OCI-LY3 (cell line): ENCODE measurements around the gene FZR1.
A peak's percentile ranks its signal among the peaks of the same experiment; 100 is the strongest.

Experiments
- H2AFZ ChIP-seq: fragments of 200-600, 300-600 bp; shearing (Covaris generic); 2 replicates; pipeline ENCODE4 v1.6.0; 2014; ENCODE audit warnings: antibody characterized with exemption, low read depth, low read length
- H3K27ac ChIP-seq: fragments of 200-600, 300-600 bp; sonication (generic); 2 replicates; pipeline ENCODE4 v1.5.1; 2014; ENCODE audit warnings: mild to moderate bottlenecking, low read length, moderate library complexity, mixed read lengths
- H3K27me3 ChIP-seq: fragments of 200-600, 300-600 bp; sonication (generic); 2 replicates; pipeline ENCODE4 v1.6.1; 2014; ENCODE audit warnings: low read depth, low read length, mixed read lengths
- H3K36me3 ChIP-seq: fragments of 200-600, 300-600 bp; sonication (generic); replicated peaks from 2 replicates; pipeline ENCODE3; 2014; ENCODE audit warnings: low read depth, low read length, mixed read lengths
- H3K4me1 ChIP-seq: fragments of 300-600, 200-600 bp; sonication (generic); 2 replicates; pipeline ENCODE4 v1.6.1; 2014; ENCODE audit warnings: low read length, mixed read lengths
- H3K4me2 ChIP-seq: fragments of 200-600, 300-600 bp; sonication (generic); 2 replicates; pipeline ENCODE4 v1.6.1; 2014; ENCODE audit warnings: low read length, mixed read lengths
- H3K4me3 ChIP-seq: fragments of 300-600, 200-600 bp; sonication (generic); 2 replicates; pipeline ENCODE4 v1.5.1; 2014; ENCODE audit warnings: antibody characterized with exemption, mild to moderate bottlenecking, low read length, moderate library complexity
- H3K79me2 ChIP-seq: fragments of 300-600, 200-600 bp; shearing (Covaris generic); 2 replicates; pipeline ENCODE4 v1.6.1; 2014; ENCODE audit warnings: mild to moderate bottlenecking, low read length, mixed read lengths
- H3K9ac ChIP-seq: fragments of 300-600, 200-600 bp; shearing (Covaris generic); 2 replicates; pipeline ENCODE4 v1.6.0; 2014; ENCODE audit warnings: mild to moderate bottlenecking, low read length, moderate library complexity
- H3K9me3 ChIP-seq: fragments of 200-600, 300-600 bp; shearing (Covaris generic); 2 replicates; pipeline ENCODE4 v1.6.1; 2014; ENCODE audit warnings: low read length, mixed read lengths; ENCODE audit not compliant: insufficient read depth
- H4K20me1 ChIP-seq: fragments of 200-600, 300-600 bp; sonication (generic); 2 replicates; pipeline ENCODE4 v1.6.1; 2016; ENCODE audit warnings: low read length, mixed read lengths; ENCODE audit not compliant: insufficient read depth
- EZH2phosphoT487 ChIP-seq: fragments of 200-600 bp; shearing (Covaris generic); IDR thresholded peaks from 2 replicates; pipeline ENCODE4 v1.6.1; 2018; ENCODE audit warnings: antibody characterized with exemption, mixed run types, low read depth
- TF ChIP-seq, protein P1 (sequence below): fragments of 200-600, 300-600 bp; sonication (generic); IDR thresholded peaks from 2 replicates; pipeline ENCODE4 v1.5.1; 2014; ENCODE audit warnings: antibody characterized with exemption, low read length, low read depth

Gene FZR1

DNA sequence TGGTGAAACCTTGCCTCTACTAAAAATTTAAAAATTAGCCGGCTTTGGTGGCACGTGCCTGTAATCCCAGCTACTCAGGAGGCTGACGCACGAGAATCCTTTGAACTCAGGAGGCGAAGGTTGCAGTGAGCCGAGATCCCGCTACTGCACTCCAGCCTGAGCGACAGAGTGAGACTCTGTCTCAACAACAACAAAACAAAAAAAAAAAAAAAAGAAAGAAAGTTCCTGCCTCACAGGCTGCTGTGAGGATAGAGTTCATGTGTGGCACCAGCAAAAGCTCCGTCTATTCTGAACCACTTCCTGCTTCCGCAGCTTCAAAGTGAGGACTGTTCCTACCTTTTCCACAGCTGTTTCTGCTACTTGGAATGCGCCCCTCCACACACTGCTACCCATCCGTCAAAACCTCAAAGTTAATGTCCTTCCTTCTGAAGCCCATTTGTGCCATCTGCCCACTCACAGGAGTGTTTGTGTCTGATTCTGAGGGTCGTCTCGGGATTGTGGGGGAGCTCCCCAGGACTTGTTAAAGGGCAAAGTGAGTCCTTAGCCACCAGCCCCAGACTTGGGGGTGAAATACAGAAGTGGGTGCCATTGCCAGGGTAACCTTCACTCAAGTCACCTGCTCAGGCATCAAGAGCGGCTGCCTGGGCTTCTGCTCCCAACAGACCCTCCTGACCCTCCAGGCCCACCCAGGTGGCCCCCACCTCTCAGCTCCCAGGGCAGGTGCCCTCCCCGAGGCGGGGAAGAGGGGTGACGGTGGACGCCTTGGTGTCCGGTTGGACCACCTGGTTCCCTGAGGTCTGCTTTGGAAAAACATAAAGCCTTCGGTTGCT lies 48.4 kb downstream of the FZR1 start:
- peak overlapping the region; percentile 42; the same call in 1 of the 2 replicates for H3K9ac ChIP-seq
- H3K9me3 ChIP-seq, result no peaks in the 10 kb centered on the region
- H3K4me3 ChIP-seq, result peak overlapping the region; percentile 42
- H3K27ac ChIP-seq, result peak overlapping the region; percentile 67
- H4K20me1 ChIP-seq, result peaks cover 6% of the 10 kb centered on the region
- no peak overlapping the region for H2AFZ ChIP-seq
- peak overlapping the region; percentile 61 for H3K4me2 ChIP-seq
- no peaks in the 10 kb centered on the region for H3K27me3 ChIP-seq
- peaks cover 44% of the 10 kb centered on the region for H3K4me1 ChIP-seq
- TF ChIP-seq EZH2phosphoT487, result no peak
- TF ChIP-seq, protein P1, sequence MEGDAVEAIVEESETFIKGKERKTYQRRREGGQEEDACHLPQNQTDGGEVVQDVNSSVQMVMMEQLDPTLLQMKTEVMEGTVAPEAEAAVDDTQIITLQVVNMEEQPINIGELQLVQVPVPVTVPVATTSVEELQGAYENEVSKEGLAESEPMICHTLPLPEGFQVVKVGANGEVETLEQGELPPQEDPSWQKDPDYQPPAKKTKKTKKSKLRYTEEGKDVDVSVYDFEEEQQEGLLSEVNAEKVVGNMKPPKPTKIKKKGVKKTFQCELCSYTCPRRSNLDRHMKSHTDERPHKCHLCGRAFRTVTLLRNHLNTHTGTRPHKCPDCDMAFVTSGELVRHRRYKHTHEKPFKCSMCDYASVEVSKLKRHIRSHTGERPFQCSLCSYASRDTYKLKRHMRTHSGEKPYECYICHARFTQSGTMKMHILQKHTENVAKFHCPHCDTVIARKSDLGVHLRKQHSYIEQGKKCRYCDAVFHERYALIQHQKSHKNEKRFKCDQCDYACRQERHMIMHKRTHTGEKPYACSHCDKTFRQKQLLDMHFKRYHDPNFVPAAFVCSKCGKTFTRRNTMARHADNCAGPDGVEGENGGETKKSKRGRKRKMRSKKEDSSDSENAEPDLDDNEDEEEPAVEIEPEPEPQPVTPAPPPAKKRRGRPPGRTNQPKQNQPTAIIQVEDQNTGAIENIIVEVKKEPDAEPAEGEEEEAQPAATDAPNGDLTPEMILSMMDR, result no peak
- peaks cover 64% of the 10 kb centered on the region for H3K79me2 ChIP-seq
- H3K36me3 ChIP-seq, result peaks cover 23% of the 10 kb centered on the region

DNA sequence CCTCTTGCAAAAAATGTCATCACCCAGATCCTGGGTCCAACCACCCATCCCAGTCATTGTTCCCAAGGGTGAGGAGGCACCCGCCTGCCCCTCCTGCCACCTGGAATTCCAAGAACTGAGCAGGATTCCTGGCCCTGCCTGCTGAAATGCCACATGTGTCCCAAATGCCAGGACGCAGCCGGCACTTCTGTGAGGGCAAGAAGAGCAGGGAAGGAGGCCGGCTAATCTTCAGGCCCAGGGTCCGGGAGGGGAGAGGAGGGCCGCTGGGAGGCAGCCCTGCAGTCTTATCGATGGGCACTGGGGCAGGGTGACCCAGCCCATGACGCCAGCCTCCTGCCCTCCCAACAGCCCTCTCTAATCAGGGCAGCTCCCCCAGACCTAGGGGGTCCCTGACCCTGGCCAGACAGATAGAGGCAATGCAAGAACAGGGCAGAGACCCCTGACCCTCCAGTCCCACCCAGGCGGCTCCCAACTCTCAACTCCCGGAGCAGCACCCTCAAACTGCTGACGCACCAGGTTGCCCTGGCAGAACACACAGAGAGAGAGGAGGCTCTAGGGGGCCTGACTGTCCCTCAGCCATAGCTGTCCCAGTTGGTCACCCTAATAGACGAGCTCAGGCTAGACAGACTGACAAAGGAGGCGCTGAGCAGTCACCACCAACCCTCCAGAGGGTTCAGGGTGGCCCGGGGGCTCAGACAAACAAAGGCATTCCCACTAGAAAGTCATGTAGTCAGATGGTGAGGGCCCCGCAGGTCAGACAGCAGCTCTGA lies 49.7 kb downstream of the FZR1 start:
- Histone ChIP-seq H4K20me1 (peaks cover 6% of the 10 kb centered on the region), H3K9me3 (no peaks in the 10 kb centered on the region), H3K27me3 (no peaks in the 10 kb centered on the region), H3K79me2 (peaks cover 62% of the 10 kb centered on the region), H2AFZ (no peak overlapping the region), H3K4me1 (peaks cover 44% of the 10 kb centered on the region), H3K9ac (peak overlapping the region; percentile 90; the same call in 1 of the 2 replicates), H3K27ac (no peak overlapping the region), H3K4me3 (peak overlapping the region; percentile 95), H3K36me3 (peaks cover 20% of the 10 kb centered on the region), H3K4me2 (peak overlapping the region; percentile 93)
- TF ChIP-seq EZH2phosphoT487, result no peak
- TF ChIP-seq, protein P1, result no peak

DNA sequence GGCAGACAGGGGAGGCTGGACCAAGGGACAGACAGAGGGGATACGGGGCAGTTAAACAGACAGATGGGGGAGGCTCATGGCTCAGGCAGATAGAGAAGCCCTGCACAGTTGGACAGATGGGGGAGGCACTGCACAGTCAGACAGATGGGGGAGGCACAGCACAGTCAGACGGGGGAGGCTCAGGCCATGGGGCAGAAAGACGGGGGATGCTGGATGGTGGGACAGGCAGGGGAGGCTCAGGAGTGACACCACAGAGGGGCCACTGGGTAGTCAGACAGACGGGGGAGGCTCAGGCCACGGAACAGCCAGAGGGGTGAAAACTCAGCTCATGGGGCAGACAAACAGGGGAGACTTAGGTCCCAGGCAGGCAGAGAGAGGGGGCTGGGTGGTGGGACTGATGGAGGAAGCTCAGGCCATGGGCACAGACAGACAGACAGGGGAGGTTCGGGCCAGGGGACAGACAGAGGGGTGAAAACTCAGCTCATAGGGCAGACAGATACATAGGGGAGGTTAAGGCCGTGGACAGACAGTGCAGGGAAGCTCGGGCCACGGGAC lies 50.4 kb downstream of the FZR1 start:
- peaks cover 55% of the 10 kb centered on the region for H3K79me2 ChIP-seq
- peaks cover 44% of the 10 kb centered on the region for H3K4me1 ChIP-seq
- peaks cover 6% of the 10 kb centered on the region for H4K20me1 ChIP-seq
- H3K9ac ChIP-seq, result peak overlapping the region; percentile 90
- no peak overlapping the region for H2AFZ ChIP-seq
- H3K4me3 ChIP-seq, result peak overlapping the region; percentile 95
- TF ChIP-seq, protein P1, result no peak
- H3K9me3 ChIP-seq, result no peaks in the 10 kb centered on the region
- H3K27me3 ChIP-seq, result no peaks in the 10 kb centered on the region
- H3K27ac ChIP-seq, result peak overlapping the region; percentile 23
- peak overlapping the region; percentile 93 for H3K4me2 ChIP-seq
- peaks cover 13% of the 10 kb centered on the region for H3K36me3 ChIP-seq

DNA sequence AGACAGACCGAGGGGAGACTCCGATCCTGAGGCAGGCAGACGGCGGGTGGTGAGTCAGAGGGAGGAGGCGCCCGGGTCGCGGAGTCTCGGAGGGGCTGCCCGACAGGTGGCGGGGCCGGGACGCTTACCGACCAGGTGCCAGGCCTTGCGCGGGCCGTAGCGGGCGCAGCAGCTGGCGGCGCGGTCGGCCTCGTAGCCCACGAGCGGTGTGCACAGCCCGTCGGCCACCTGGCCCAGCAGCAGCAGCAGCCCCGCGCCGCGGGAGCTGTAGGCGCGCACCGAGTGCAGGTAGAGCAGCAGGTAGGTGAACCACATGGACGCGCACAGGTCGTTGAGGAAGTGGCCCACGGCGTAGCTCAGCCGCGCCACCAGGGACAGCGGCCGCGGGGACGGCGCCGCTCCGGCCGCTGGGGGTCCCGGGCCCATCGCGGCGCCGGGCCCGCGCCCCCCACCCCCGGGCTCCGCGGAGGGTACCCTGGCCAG lies 50.9 kb downstream of the FZR1 start:
- H3K9ac ChIP-seq, result peak overlapping the region; percentile 90
- H3K27me3 ChIP-seq, result no peaks in the 10 kb centered on the region
- peaks cover 44% of the 10 kb centered on the region for H3K4me1 ChIP-seq
- no peaks in the 10 kb centered on the region for H3K9me3 ChIP-seq
- H2AFZ ChIP-seq, result no peak overlapping the region
- H4K20me1 ChIP-seq, result peaks cover 6% of the 10 kb centered on the region
- H3K79me2 ChIP-seq, result peaks cover 50% of the 10 kb centered on the region
- peak overlapping the region; percentile 95 for H3K4me3 ChIP-seq
- peak overlapping the region; percentile 23 for H3K27ac ChIP-seq
- TF ChIP-seq, protein P1, result no peak
- no peak for TF ChIP-seq EZH2phosphoT487
- peak overlapping the region; percentile 93 for H3K4me2 ChIP-seq
- peaks cover 13% of the 10 kb centered on the region for H3K36me3 ChIP-seq
